Measurements from ENCODE around the gene AUTS2.

AUTS2 gene

DNA sequence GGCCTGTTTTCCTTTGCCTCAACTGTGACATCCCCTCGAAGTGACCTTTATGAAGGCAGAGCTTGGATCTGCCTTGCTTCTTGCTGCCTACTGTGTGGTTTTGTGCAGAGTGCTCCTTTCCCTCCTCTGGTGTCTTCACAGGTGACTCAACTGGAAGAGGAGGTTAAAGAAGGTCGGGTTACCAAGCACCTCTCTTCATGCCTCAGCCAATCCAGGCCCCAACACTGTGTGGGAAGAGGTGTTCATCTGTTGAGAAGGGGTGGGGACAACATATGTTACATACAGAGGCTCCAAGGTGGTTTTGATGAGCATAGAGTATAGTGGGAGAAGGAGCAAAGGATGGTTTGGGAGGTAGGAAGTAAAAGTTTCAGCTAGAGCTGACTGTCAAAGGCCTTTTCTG lies 155.7 kb downstream of the AUTS2 start:
- H3K4me1 ChIP-seq (ENCODE audit: control insufficient read depth in 1 of 2, insufficient read depth in 2 of 2, low read length in 2 of 2) = peaks cover 0 to 8% of the 10 kb centered on the region in 2 donors
- H3K27me3 ChIP-seq (ENCODE audit: low read depth, low read length) = no peaks in the 10 kb centered on the region
- H3K4me3 ChIP-seq (ENCODE audit: low read depth in 1 of 2, low read length in 2 of 2) = no peak overlapping the region
- H3K27ac ChIP-seq (ENCODE audit: low read length) = no peak overlapping the region
- H3K9me3 ChIP-seq (ENCODE audit: control insufficient read depth in 1 of 2, low read length in 2 of 2) = no peaks in the 10 kb centered on the region
- H3K36me3 ChIP-seq (ENCODE audit: control insufficient read depth in 1 of 2, insufficient read depth in 2 of 2, low read length in 2 of 2) = no peaks in the 10 kb centered on the region

DNA sequence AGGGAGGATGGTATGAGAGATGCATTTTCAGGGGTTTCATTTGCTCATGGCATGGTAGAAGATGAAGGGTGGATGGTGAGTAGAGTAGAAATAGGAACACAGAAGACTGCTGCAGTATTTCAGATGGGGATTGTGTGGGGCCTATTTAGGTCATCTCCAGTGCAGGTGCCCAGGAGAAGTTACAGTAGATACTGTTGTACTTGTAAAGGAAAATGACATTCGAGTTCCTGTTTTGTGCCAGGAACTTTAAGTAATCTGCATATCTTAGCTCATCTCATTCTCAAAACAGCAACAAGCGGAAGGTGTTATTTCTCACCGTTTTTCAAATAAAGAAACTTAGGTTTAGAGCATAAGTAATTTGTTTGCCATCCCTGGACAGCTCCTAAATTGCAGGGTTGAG lies 156.2 kb downstream of the AUTS2 start:
- Histone ChIP-seq H3K36me3 (ENCODE audit: control insufficient read depth in 1 of 2, insufficient read depth in 2 of 2, low read length in 2 of 2) (no peaks in the 10 kb centered on the region), H3K9me3 (ENCODE audit: control insufficient read depth in 1 of 2, low read length in 2 of 2) (no peaks in the 10 kb centered on the region), H3K4me1 (ENCODE audit: control insufficient read depth in 1 of 2, insufficient read depth in 2 of 2, low read length in 2 of 2) (peaks cover 0 to 8% of the 10 kb centered on the region in 2 donors), H3K4me3 (ENCODE audit: low read depth in 1 of 2, low read length in 2 of 2) (no peak overlapping the region), H3K27me3 (ENCODE audit: low read depth, low read length) (no peaks in the 10 kb centered on the region), H3K27ac (ENCODE audit: low read length) (no peak overlapping the region)

DNA sequence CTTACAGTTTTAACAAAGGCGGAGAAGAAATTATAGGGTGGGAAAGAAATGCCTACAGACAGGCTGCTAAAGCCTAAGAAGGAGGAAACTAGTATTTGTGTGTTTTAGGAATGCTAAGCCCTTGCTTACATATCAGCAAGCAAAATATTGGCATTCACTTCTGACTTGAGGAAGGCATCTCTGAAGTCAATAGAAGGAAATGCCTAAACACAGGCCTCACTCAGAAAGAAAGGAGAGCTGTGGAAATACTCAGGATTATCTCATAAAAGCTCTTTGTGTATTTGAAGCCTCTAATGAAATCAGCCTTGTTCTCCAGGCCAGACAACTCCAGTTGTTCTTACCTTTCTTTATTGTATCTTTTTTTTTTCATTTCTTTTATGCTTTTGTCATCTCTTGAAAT lies 158.0 kb downstream of the AUTS2 start:
- peaks cover 0 to 8% of the 10 kb centered on the region in 2 donors for H3K4me1 ChIP-seq (ENCODE audit: control insufficient read depth in 1 of 2, insufficient read depth in 2 of 2, low read length in 2 of 2)
- no peaks in the 10 kb centered on the region for H3K27me3 ChIP-seq (ENCODE audit: low read depth, low read length)
- no peak overlapping the region for H3K27ac ChIP-seq (ENCODE audit: low read length)
- H3K36me3 ChIP-seq (ENCODE audit: control insufficient read depth in 1 of 2, insufficient read depth in 2 of 2, low read length in 2 of 2) = no peaks in the 10 kb centered on the region
- H3K4me3 ChIP-seq (ENCODE audit: low read depth in 1 of 2, low read length in 2 of 2) = no peak overlapping the region
- no peaks in the 10 kb centered on the region for H3K9me3 ChIP-seq (ENCODE audit: control insufficient read depth in 1 of 2, low read length in 2 of 2)

DNA sequence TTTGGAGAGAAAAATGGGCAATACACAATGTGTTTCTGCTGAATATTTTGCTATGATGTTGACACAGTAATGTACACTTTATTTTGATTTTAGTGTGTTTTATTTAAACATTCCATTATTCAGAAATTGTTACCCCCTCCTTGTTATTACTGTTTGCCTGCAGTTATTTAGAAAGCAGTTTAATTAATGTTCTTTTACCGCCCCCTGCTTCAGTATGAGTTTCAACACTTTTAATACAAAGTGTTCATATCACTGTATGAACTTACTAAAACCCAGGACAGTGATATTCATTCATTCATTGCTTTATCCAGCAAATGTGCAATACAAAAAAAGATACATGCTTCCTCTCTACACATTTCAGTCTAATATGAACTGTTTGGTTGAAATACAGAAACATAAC lies 159.3 kb downstream of the AUTS2 start:
- Histone ChIP-seq H3K9me3 (ENCODE audit: control insufficient read depth in 1 of 2, low read length in 2 of 2) (no peaks in the 10 kb centered on the region), H3K36me3 (ENCODE audit: control insufficient read depth in 1 of 2, insufficient read depth in 2 of 2, low read length in 2 of 2) (no peaks in the 10 kb centered on the region), H3K27ac (ENCODE audit: low read length) (no peak overlapping the region), H3K27me3 (ENCODE audit: low read depth, low read length) (no peaks in the 10 kb centered on the region), H3K4me3 (ENCODE audit: low read depth in 1 of 2, low read length in 2 of 2) (no peak overlapping the region), H3K4me1 (ENCODE audit: control insufficient read depth in 1 of 2, insufficient read depth in 2 of 2, low read length in 2 of 2) (peaks cover 0 to 8% of the 10 kb centered on the region in 2 donors)

DNA sequence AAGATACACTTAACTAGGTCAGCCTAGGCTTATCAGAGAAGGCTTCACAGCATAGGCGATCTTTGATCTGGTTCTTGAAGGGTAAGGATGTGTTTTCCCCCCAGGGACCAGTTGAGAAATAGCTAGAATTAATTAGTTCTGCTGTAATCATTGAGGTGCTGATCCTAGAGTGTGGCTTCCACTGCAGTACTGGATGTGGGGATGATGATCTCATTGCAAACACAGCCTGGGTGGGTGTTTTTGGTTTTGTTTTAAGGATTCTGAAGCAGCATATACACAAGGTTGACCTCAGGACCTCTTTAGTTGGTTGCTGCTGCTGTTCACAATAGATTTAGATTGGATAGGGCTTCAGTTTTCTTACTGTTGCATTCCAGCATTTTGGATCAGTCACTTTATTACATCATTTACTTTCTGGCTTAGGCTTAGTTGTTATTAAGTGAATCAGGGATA lies 159.7 kb downstream of the AUTS2 start:
- H3K4me3 ChIP-seq (ENCODE audit: low read depth in 1 of 2, low read length in 2 of 2) = no peak overlapping the region
- H3K4me1 ChIP-seq (ENCODE audit: control insufficient read depth in 1 of 2, insufficient read depth in 2 of 2, low read length in 2 of 2) = peaks cover 0 to 8% of the 10 kb centered on the region in 2 donors
- H3K9me3 ChIP-seq (ENCODE audit: control insufficient read depth in 1 of 2, low read length in 2 of 2) = no peaks in the 10 kb centered on the region
- H3K36me3 ChIP-seq (ENCODE audit: control insufficient read depth in 1 of 2, insufficient read depth in 2 of 2, low read length in 2 of 2) = no peaks in the 10 kb centered on the region
- H3K27me3 ChIP-seq (ENCODE audit: low read depth, low read length) = no peaks in the 10 kb centered on the region
- H3K27ac ChIP-seq (ENCODE audit: low read length) = no peak overlapping the region

DNA sequence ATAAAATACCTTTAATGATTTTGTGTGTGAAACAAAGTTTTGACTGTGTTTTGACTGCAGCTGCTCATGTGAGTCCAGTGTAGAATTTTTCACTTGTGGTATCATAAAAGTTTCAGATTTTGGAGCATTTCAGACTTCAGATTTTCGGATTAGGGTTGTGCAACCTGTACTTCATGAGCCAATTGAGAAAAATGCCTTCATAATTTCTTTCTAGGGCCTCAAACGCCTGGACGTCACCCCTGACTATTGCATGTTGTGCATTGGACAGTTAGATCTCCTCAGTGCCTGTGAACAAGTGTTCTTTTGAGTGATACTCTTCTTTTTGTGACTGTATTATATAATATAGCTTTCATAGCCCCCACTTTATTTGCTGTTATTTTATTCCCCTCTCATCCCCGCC lies 161.1 kb downstream of the AUTS2 start:
- H3K27me3 ChIP-seq (ENCODE audit: low read depth, low read length) = no peaks in the 10 kb centered on the region

DNA sequence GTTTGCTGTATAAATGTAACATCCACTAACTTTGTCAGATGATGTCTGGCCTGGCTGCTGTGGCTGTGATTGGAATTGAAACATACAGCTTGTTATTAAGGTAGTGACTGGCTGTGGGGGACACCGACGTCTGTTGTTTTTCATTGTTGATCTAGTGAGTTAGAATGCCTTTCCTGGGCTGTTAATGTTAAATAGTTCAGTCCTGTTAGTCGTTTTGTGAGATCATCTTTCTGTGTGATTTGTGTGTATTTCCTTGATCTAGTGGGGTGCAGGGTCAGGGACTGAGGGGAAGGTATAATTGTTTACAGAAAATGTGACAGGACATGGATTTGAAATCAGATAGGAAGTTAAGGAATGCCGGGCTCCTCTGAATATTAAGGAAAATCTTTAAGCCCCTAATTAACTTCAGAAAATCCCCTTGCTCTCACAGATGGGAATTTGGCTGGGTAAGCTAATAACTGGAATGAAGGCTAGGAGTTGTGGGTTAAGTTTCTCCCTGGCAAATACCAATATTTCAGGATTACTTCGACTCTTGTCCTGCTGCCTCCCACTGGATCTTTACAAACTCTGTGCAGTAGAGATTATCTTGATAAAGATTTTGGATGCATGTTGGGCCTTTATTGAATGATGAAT lies 163.1 kb downstream of the AUTS2 start:
- peaks cover 0 to 8% of the 10 kb centered on the region in 2 donors for H3K4me1 ChIP-seq (ENCODE audit: control insufficient read depth in 1 of 2, insufficient read depth in 2 of 2, low read length in 2 of 2)
- H3K4me3 ChIP-seq (ENCODE audit: low read depth in 1 of 2, low read length in 2 of 2) = no peak overlapping the region
- H3K36me3 ChIP-seq (ENCODE audit: control insufficient read depth in 1 of 2, insufficient read depth in 2 of 2, low read length in 2 of 2) = no peaks in the 10 kb centered on the region
- H3K27ac ChIP-seq (ENCODE audit: low read length) = no peak overlapping the region
- H3K27me3 ChIP-seq (ENCODE audit: low read depth, low read length) = no peaks in the 10 kb centered on the region
- no peaks in the 10 kb centered on the region for H3K9me3 ChIP-seq (ENCODE audit: control insufficient read depth in 1 of 2, low read length in 2 of 2)

More for the DNA sequence above, 161.1 kb downstream of the AUTS2 start:
- Histone ChIP-seq H3K27ac (ENCODE audit: low read length) (no peak overlapping the region), H3K36me3 (ENCODE audit: control insufficient read depth in 1 of 2, insufficient read depth in 2 of 2, low read length in 2 of 2) (no peaks in the 10 kb centered on the region), H3K4me1 (ENCODE audit: control insufficient read depth in 1 of 2, insufficient read depth in 2 of 2, low read length in 2 of 2) (peaks cover 0 to 8% of the 10 kb centered on the region in 2 donors), H3K4me3 (ENCODE audit: low read depth in 1 of 2, low read length in 2 of 2) (no peak overlapping the region), H3K9me3 (ENCODE audit: control insufficient read depth in 1 of 2, low read length in 2 of 2) (no peaks in the 10 kb centered on the region)

DNA sequence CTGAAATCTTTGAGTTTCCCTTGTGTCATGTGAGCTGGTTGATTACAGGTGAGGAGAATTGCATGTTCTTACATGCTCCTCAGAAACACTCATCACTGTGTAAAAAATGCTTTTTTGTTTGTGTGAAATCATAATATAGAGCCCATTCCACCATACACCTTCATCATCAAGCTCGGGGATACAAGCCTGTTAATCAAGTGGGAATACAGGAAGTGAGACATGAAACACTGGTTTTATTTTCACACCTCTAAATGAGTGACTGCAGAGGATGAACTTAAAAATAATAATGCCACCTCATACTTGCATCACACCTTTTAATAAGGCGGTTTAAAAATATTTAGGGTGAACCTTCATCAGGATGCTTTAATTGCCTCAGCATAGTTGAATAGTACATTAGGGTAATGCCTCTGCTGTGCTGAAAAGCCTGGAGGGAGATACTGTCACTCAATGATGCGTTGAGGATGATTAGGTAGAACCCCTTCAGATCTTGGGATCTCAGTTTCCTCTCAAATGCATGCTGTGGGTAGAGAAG lies 164.6 kb downstream of the AUTS2 start:
- Histone ChIP-seq H3K9me3 (ENCODE audit: control insufficient read depth in 1 of 2, low read length in 2 of 2) (no peaks in the 10 kb centered on the region), H3K27ac (ENCODE audit: low read length) (no peak overlapping the region), H3K4me3 (ENCODE audit: low read depth in 1 of 2, low read length in 2 of 2) (no peak overlapping the region), H3K36me3 (ENCODE audit: control insufficient read depth in 1 of 2, insufficient read depth in 2 of 2, low read length in 2 of 2) (no peaks in the 10 kb centered on the region), H3K4me1 (ENCODE audit: control insufficient read depth in 1 of 2, insufficient read depth in 2 of 2, low read length in 2 of 2) (peaks cover 0 to 3% of the 10 kb centered on the region in 2 donors), H3K27me3 (ENCODE audit: low read depth, low read length) (no peaks in the 10 kb centered on the region)

DNA sequence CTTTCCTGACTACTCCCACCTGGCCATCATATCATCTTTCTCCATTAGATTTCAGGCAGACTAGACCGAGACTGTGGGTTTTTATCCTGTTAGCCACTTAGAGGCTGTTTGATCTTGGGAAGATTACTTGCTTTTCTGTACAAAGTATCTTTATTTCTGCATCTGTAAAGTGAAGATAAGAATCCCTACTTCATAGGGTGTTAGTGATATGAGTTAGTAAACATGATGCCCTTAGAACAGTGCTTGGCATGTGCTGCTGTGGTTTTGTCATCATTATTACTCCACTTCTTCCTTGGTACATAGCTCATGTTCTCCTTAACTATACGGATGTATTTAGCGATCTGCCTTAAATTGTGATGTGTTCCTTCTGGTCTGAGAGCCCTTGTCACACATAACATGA lies 165.2 kb downstream of the AUTS2 start:
- Histone ChIP-seq H3K4me3 (ENCODE audit: low read depth in 1 of 2, low read length in 2 of 2) (no peak overlapping the region), H3K36me3 (ENCODE audit: control insufficient read depth in 1 of 2, insufficient read depth in 2 of 2, low read length in 2 of 2) (no peaks in the 10 kb centered on the region), H3K27ac (ENCODE audit: low read length) (no peak overlapping the region), H3K27me3 (ENCODE audit: low read depth, low read length) (no peaks in the 10 kb centered on the region), H3K4me1 (ENCODE audit: control insufficient read depth in 1 of 2, insufficient read depth in 2 of 2, low read length in 2 of 2) (no peaks in the 10 kb centered on the region), H3K9me3 (ENCODE audit: control insufficient read depth in 1 of 2, low read length in 2 of 2) (no peaks in the 10 kb centered on the region)

DNA sequence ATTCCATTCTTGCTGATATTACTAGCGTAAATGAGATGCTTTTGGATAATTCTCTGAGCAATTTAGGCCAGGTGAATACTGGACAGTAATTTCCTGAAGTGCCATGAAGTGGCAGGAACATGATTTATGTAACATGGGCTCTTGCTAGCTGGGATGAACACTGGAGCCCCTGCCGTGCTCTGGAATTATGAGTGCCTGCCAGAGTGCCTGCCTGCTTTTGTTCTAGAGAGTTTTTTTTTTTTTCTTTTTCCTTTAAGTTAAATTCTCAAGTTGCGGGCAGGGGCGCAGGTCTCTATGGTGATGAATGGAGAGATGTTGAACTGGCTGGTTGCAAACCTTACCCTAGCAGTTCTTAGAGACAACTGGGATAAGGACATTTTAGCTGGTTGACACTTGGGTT lies 165.9 kb downstream of the AUTS2 start:
- no peak overlapping the region for H3K4me3 ChIP-seq (ENCODE audit: low read depth in 1 of 2, low read length in 2 of 2)
- no peaks in the 10 kb centered on the region for H3K36me3 ChIP-seq (ENCODE audit: control insufficient read depth in 1 of 2, insufficient read depth in 2 of 2, low read length in 2 of 2)
- no peaks in the 10 kb centered on the region for H3K27me3 ChIP-seq (ENCODE audit: low read depth, low read length)
- no peak overlapping the region for H3K27ac ChIP-seq (ENCODE audit: low read length)
- no peaks in the 10 kb centered on the region for H3K9me3 ChIP-seq (ENCODE audit: control insufficient read depth in 1 of 2, low read length in 2 of 2)
- no peaks in the 10 kb centered on the region for H3K4me1 ChIP-seq (ENCODE audit: control insufficient read depth in 1 of 2, insufficient read depth in 2 of 2, low read length in 2 of 2)

DNA sequence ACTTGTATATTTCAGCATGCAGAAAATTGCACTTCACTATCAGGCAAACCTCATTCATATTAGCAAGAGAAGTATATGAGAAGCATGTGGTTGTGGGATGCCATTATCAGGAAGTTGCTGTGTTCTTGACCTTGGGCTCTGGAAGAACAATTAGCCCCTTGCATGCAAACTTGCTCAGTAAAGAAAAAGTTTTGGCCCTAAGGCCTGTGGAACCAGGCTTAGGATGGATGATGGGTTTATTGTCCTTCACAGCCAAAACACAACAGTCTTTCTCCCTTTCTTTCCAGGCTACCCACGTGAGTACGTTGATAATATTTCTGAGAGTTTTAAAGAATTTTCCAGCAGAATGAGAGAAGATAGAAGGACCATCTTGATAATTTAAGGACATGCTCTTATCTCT lies 166.4 kb downstream of the AUTS2 start:
- H3K4me1 ChIP-seq (ENCODE audit: control insufficient read depth in 1 of 2, insufficient read depth in 2 of 2, low read length in 2 of 2) = peaks cover 0 to 4% of the 10 kb centered on the region in 2 donors
- no peaks in the 10 kb centered on the region for H3K36me3 ChIP-seq (ENCODE audit: control insufficient read depth in 1 of 2, insufficient read depth in 2 of 2, low read length in 2 of 2)
- no peaks in the 10 kb centered on the region for H3K27me3 ChIP-seq (ENCODE audit: low read depth, low read length)
- H3K9me3 ChIP-seq (ENCODE audit: control insufficient read depth in 1 of 2, low read length in 2 of 2) = no peaks in the 10 kb centered on the region
- H3K4me3 ChIP-seq (ENCODE audit: low read depth in 1 of 2, low read length in 2 of 2) = no peak overlapping the region
- no peak overlapping the region for H3K27ac ChIP-seq (ENCODE audit: low read length)

DNA sequence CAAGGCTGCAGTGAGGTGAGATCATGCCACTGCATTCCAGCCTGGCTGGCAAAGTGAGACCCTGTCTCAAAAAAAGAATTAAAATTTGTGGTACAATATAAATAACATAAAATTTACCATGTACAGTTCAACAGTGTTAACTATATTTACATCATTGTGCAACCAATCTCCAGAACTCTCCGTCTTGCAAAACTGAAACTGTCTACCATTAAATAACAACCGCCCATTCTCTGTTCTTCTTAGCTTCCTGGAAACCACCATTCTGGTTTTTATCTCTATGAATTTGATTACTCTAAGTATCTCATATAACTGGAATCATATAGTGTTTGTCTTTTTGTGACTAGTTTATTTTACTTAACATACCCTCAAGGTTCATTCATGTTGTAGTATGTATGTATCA lies 167.6 kb downstream of the AUTS2 start:
- H3K36me3 ChIP-seq (ENCODE audit: control insufficient read depth in 1 of 2, insufficient read depth in 2 of 2, low read length in 2 of 2) = no peaks in the 10 kb centered on the region
- no peaks in the 10 kb centered on the region for H3K27me3 ChIP-seq (ENCODE audit: low read depth, low read length)
- H3K27ac ChIP-seq (ENCODE audit: low read length) = no peak overlapping the region
- peaks cover 0 to 4% of the 10 kb centered on the region in 2 donors for H3K4me1 ChIP-seq (ENCODE audit: control insufficient read depth in 1 of 2, insufficient read depth in 2 of 2, low read length in 2 of 2)
- no peaks in the 10 kb centered on the region for H3K9me3 ChIP-seq (ENCODE audit: control insufficient read depth in 1 of 2, low read length in 2 of 2)
- no peak overlapping the region for H3K4me3 ChIP-seq (ENCODE audit: low read depth in 1 of 2, low read length in 2 of 2)

Data from muscle layer of duodenum (tissue), 2 donors.